SK-N-MC (cell line): ENCODE results near the gene GGT1.
"Not testable (repeated sequence)": the region's sequence is repeated elsewhere in the genome, so short reads cannot be mapped to it uniquely, and the experiment has no call there.

Source experiments
- EZH2 ChIP-seq: fragments of 200-600 bp; sonication (generic); IDR thresholded peaks from one replicate; pipeline ENCODE4 v1.6.1; 2017; ENCODE audit warnings: antibody characterized with exemption
- FOXP2 ChIP-seq: optimal IDR thresholded peaks from 2 replicates; pipeline ENCODE3; 2011; ENCODE audit warnings: mild to moderate bottlenecking, moderate library complexity; ENCODE audit not compliant: insufficient read depth; ENCODE audit errors: extremely low read length, control extremely low read depth
- POLR2AphosphoS5 ChIP-seq: IDR thresholded peaks from 2 replicates; pipeline ENCODE4 v1.6.1; 2012; ENCODE audit warnings: mild to moderate bottlenecking, low read depth, low read length, borderline replicate concordance

GRCh38 chr22:24599958-24600715 lies 2.9 kb upstream of the GGT1 start:
- not testable (repeated sequence) for TF ChIP-seq POLR2AphosphoS5, EZH2, FOXP2
